Gastroesophageal sphincter (tissue), 4 donors: ENCODE data around the gene TTLL3. TPM values are rescaled to one million over a fixed set of nuclear protein-coding genes. Genes with fewer than 3 reads are reported as not detected.

Experiments used
- ATAC-seq: fragments of 150-250 bp; one replicate; pipeline ENCODE4 v1.9.1; 2016; ENCODE audit warnings: mild to moderate bottlenecking, moderate library complexity
- H3K27ac ChIP-seq, 4 donors: fragments of 200-600 bp; sonication (generic) in 3 of 4; 1 replicate in 3 of 4; 2 replicates in 1 of 4; pipeline ENCODE4 v1.5.1; 2016 to 2019
- H3K27me3 ChIP-seq: fragments of 200-600 bp; sonication (generic); one replicate; pipeline ENCODE4 v1.5.1; 2019
- H3K36me3 ChIP-seq, 2 donors: fragments of 200-600 bp; sonication (generic); one replicate each; pipeline ENCODE4 v1.5.1; 2019; ENCODE audit warnings: control low read depth in 1 of 2
- H3K4me1 ChIP-seq, 3 donors: fragments of 200-600 bp; sonication (generic); 1 replicate in 2 of 3; 2 replicates in 1 of 3; pipeline ENCODE4 v1.5.1; 2016 to 2019; ENCODE audit warnings: control low read depth in 2 of 3
- H3K4me3 ChIP-seq, 2 donors: fragments of 200-600 bp; sonication (generic); one replicate each; pipeline ENCODE4 v1.5.1; 2019; ENCODE audit warnings: mild to moderate bottlenecking in 1 of 2, moderate library complexity in 1 of 2
- H3K9me3 ChIP-seq, 3 donors: fragments of 200-600 bp; sonication (generic); one replicate each; pipeline ENCODE4 v1.5.1; 2017 to 2019; ENCODE audit warnings: control low read depth in 2 of 3
- CTCF ChIP-seq, 4 experiments: fragments of 200-600 bp in 2 of 4; fragments of 450-650 bp in 2 of 4; sonication (generic) in 1 of 4; IDR thresholded peaks; one replicate each; pipeline ENCODE4 v1.5.1; 2017 to 2019; ENCODE audit warnings: antibody characterized with exemption in 4 of 4, mild to moderate bottlenecking in 2 of 4, moderate library complexity in 2 of 4
- EP300 ChIP-seq: sonication (generic); formaldehyde crosslinking; IDR thresholded peaks from one replicate; pipeline ENCODE4 v1.6.1; 2017; ENCODE audit warnings: antibody characterized with exemption, mild to moderate bottlenecking
- POLR2A ChIP-seq, 2 donors: fragments of 450-650 bp; IDR thresholded peaks; one replicate each; pipeline ENCODE4 v1.6.1; 2017; ENCODE audit warnings: antibody characterized with exemption in 2 of 2, mild to moderate bottlenecking in 2 of 2, moderate library complexity in 1 of 2
- POLR2AphosphoS5 ChIP-seq: sonication (generic); formaldehyde crosslinking; IDR thresholded peaks from one replicate; pipeline ENCODE4 v1.6.1; 2017; ENCODE audit warnings: antibody characterized with exemption
- WGBS, 2 donors: methylation state at CpG; one replicate each; pipeline ENCODE4 v1.1.5; 2018; ENCODE audit warnings: low coverage in 1 of 2; 5-methylcytosine and 5-hydroxymethylcytosine counted together
- total RNA-seq, 4 donors: library from RNA; depleted of rRNA; stranded (reverse); fragments of >200 nt; gene quantifications; one replicate each; pipeline ENCODE4 v1.1.0, GENCODE V29; 2016

Gene TTLL3
- total RNA-seq, 4 donors from 2014 or later, result 6.2 to 71.3 (median 29.5) TPM

DNA sequence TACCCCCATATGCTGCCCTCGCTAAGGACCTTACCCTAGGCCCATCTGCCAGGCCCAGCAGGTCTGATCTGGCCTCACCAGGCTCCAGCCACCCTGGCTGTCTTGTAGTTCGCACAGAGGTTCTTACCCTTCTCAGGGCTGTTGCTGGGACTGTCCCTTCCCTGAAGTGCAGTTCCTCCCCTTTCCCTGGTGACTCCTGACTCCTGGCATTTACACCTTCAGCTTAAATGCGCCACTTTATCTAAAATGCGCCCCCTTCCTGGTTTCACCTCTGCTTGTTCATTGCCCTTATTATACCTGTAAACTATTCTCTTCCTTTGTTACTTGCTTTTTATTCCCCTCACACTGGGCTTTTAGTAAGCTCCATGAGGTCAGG, 835 bp upstream of the TTLL3 start:
- Histone ChIP-seq H3K27me3 (no peaks in the 10 kb centered on the region), H3K36me3 (peaks cover 0 to 45% of the 10 kb centered on the region in 2 donors), H3K4me1 (peaks cover 0 to 31% (median 8%) of the 10 kb centered on the region in 3 donors), H3K27ac (peak overlapping the region; percentile 93 to 98 (median 95)), H3K9me3 (no peaks in the 10 kb centered on the region), H3K4me3 (peak overlapping the region; percentile 77 to 85)
- ATAC-seq, result no peak
- WGBS, 2 donors, result 80 to 81% methylated on average over 3 to 4 of the region's 4 CpGs
- TF ChIP-seq POLR2A (IDR thresholded peaks at IDR 0.05) (no peak), CTCF (IDR thresholded peaks at IDR 0.05) (no peak), POLR2AphosphoS5 (no peak), EP300 (no peak)

GRCh38 chr3:9810433-9810770, 340 bp downstream of the TTLL3 start:
- Histone ChIP-seq H3K36me3 (peaks cover 0 to 45% of the 10 kb centered on the region in 2 donors), H3K9me3 (no peaks in the 10 kb centered on the region), H3K27me3 (no peaks in the 10 kb centered on the region), H3K4me3 (peak overlapping the region; percentile 77 to 85), H3K27ac (peak overlapping the region; percentile 93 to 98 (median 95)), H3K4me1 (peaks cover 0 to 31% (median 8%) of the 10 kb centered on the region in 3 donors)
- WGBS, 2 donors, result 0% methylated on average over 6 of the region's 18 CpGs; no CpG with 5 or more reads in 1 of the 2 donors
- peak; percentile 30 for ATAC-seq
- no peak for TF ChIP-seq POLR2A (IDR thresholded peaks at IDR 0.05)
- TF ChIP-seq POLR2AphosphoS5, result no peak
- no peak for TF ChIP-seq CTCF (IDR thresholded peaks at IDR 0.05)
- no peak for TF ChIP-seq EP300

- Histone ChIP-seq H3K4me1 (peaks cover 0 to 31% (median 8%) of the 10 kb centered on the region in 3 donors), H3K27me3 (no peaks in the 10 kb centered on the region), H3K27ac (peak overlapping the region; percentile 93 to 98 (median 95)), H3K36me3 (peaks cover 0 to 45% of the 10 kb centered on the region in 2 donors), H3K4me3 (peak overlapping the region; percentile 77 to 85), H3K9me3 (no peaks in the 10 kb centered on the region)
- WGBS, 2 donors, result 35 to 41% methylated on average over 6 to 10 of the region's 10 CpGs
- TF ChIP-seq CTCF (IDR thresholded peaks at IDR 0.05) (no peak), EP300 (no peak), POLR2AphosphoS5 (no peak), POLR2A (IDR thresholded peaks at IDR 0.05) (no peak)
- no peak for ATAC-seq
These were observed 784 bp downstream of the TTLL3 start for GRCh38 chr3:9810846-9811245.

DNA sequence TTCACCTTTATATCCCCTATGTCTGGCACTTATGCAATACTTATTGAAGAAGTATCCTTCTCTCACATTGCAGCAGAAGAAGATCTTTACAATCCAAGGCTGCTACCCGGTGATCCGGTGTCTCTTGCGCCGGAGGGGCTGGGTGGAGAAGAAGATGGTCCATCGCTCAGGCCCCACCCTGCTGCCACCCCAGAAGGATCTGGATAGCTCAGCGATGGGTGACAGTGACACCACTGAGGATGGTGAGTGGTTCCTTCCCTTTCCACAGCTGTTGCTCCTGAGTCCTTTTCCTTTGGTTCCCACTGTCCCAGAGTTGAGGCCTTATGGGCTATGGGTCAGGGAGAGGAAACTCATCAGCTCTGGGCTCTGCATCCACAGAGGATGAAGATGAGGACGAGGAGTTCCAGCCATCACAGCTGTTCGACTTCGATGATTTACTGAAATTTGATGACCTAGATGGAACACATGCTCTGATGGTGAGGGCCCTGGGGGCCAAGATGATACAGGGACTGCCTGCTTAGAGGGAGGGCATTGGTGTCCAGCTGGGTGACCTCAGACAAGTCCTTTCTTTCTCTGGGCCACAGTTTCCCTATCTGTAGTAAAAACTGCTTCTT, 2.9 kb downstream of the TTLL3 start:
- Histone ChIP-seq H3K9me3 (no peaks in the 10 kb centered on the region), H3K27ac (no peak overlapping the region), H3K36me3 (peaks cover 0 to 35% of the 10 kb centered on the region in 2 donors), H3K27me3 (no peaks in the 10 kb centered on the region), H3K4me1 (peaks cover 0 to 31% (median 8%) of the 10 kb centered on the region in 3 donors), H3K4me3 (no peak overlapping the region)
- no peak for ATAC-seq
- 95 to 96% methylated on average over 4 to 5 of the region's 9 CpGs for WGBS, 2 donors
- TF ChIP-seq POLR2A (IDR thresholded peaks at IDR 0.05), result no peak
- TF ChIP-seq CTCF (IDR thresholded peaks at IDR 0.05), result no peak
- TF ChIP-seq EP300, result no peak
- no peak for TF ChIP-seq POLR2AphosphoS5

- no peaks in the 10 kb centered on the region for H3K9me3 ChIP-seq
- 89 to 100% methylated on average over 1 to 9 of the region's 9 CpGs for WGBS, 2 donors
- H3K4me1 ChIP-seq, result peaks cover 0 to 9% (median 2%) of the 10 kb centered on the region in 3 donors
- no peaks in the 10 kb centered on the region for H3K27me3 ChIP-seq
- H3K4me3 ChIP-seq, result no peak overlapping the region
- H3K27ac ChIP-seq, result no peak overlapping the region
- H3K36me3 ChIP-seq, result peaks cover 0 to 51% of the 10 kb centered on the region in 2 donors
- TF ChIP-seq CTCF (IDR thresholded peaks at IDR 0.05), result no peak
- no peak for TF ChIP-seq POLR2AphosphoS5
- no peak for TF ChIP-seq POLR2A (IDR thresholded peaks at IDR 0.05)
- TF ChIP-seq EP300, result no peak
- ATAC-seq, result no peak
These were observed 5.9 kb downstream of the TTLL3 start for GRCh38 chr3:9815986-9816385.
